ENCODE measurements around the gene RBPJ. TPM values are rescaled to one million over a fixed set of nuclear protein-coding genes. Genes with fewer than 3 reads are reported as not detected.
"Not testable (repeated sequence)": the region's sequence is repeated elsewhere in the genome, so short reads cannot be mapped to it uniquely, and the experiment has no call there.

The RBPJ gene
- total and polyA plus RNA-seq, 5 donors from 2014 or later, result 68.5 to 120 (median 88.4) TPM

GRCh38 chr4:26307037-26307800 lies 13.6 kb upstream of the RBPJ start:
- Histone ChIP-seq H3K27ac (ENCODE audit: insufficient read depth, low read length, poor library complexity, severe bottlenecking) (no peak overlapping the region), H3K27me3 (ENCODE audit: control insufficient read depth, insufficient read depth, low read length) (no peaks in the 10 kb centered on the region), H3K9me3 (ENCODE audit: control insufficient read depth in 2 of 2, low read length in 2 of 2) (no peaks in the 10 kb centered on the region), H3K36me3 (ENCODE audit: control insufficient read depth, insufficient read depth, low read length) (no peaks in the 10 kb centered on the region), H3K4me1 (ENCODE audit: control insufficient read depth, insufficient read depth, low read length, poor library complexity, severe bottlenecking) (no peaks in the 10 kb centered on the region), H3K4me3 (ENCODE audit: low read depth, low read length) (no peak overlapping the region)
- ATAC-seq (ENCODE audit: low read depth in 2 of 2) (no peak), DNase-seq (no peak)
- no peak overlapping the region for H3K27ac Mint-ChIP-seq
- no peaks in the 10 kb centered on the region for H3K36me3 Mint-ChIP-seq
- H3K27me3 Mint-ChIP-seq, result no peaks in the 10 kb centered on the region
- H3K4me3 Mint-ChIP-seq, result no peak overlapping the region
- H3K9me3 Mint-ChIP-seq, result no peaks in the 10 kb centered on the region
- peaks cover 0 to 2% (median under 1%) of the 10 kb centered on the region in 4 donors for H3K4me1 Mint-ChIP-seq

GRCh38 chr4:26308568-26308967 lies 12.2 kb upstream of the RBPJ start:
- Histone ChIP-seq H3K9me3 (ENCODE audit: control insufficient read depth in 2 of 2, low read length in 2 of 2) (no peaks in the 10 kb centered on the region), H3K4me3 (ENCODE audit: low read depth, low read length) (no peak overlapping the region), H3K4me1 (ENCODE audit: control insufficient read depth, insufficient read depth, low read length, poor library complexity, severe bottlenecking) (no peaks in the 10 kb centered on the region), H3K27me3 (ENCODE audit: control insufficient read depth, insufficient read depth, low read length) (no peaks in the 10 kb centered on the region), H3K36me3 (ENCODE audit: control insufficient read depth, insufficient read depth, low read length) (no peaks in the 10 kb centered on the region), H3K27ac (ENCODE audit: insufficient read depth, low read length, poor library complexity, severe bottlenecking) (no peak overlapping the region)
- H3K9me3 Mint-ChIP-seq, result no peaks in the 10 kb centered on the region
- H3K27ac Mint-ChIP-seq, result no peak overlapping the region
- ATAC-seq (ENCODE audit: low read depth in 2 of 2) (no peak), DNase-seq (no peak)
- H3K27me3 Mint-ChIP-seq, result no peaks in the 10 kb centered on the region
- no peak overlapping the region for H3K4me3 Mint-ChIP-seq
- peaks cover 0 to 7% (median 5%) of the 10 kb centered on the region in 4 donors for H3K4me1 Mint-ChIP-seq
- no peaks in the 10 kb centered on the region for H3K36me3 Mint-ChIP-seq

GRCh38 chr4:26310264-26310663 lies 10.6 kb upstream of the RBPJ start:
- peaks cover 0 to 2% of the 10 kb centered on the region in 2 experiments for H3K9me3 ChIP-seq (ENCODE audit: control insufficient read depth in 2 of 2, low read length in 2 of 2)
- DNase-seq (no peak), ATAC-seq (ENCODE audit: low read depth in 2 of 2) (no peak)
- H3K36me3 ChIP-seq (ENCODE audit: control insufficient read depth, insufficient read depth, low read length), result no peaks in the 10 kb centered on the region
- H3K27me3 Mint-ChIP-seq, result peaks cover 1% of the 10 kb centered on the region
- H3K27ac ChIP-seq (ENCODE audit: insufficient read depth, low read length, poor library complexity, severe bottlenecking), result no peak overlapping the region
- peaks cover 0 to 9% (median 2%) of the 10 kb centered on the region in 7 donors for H3K9me3 Mint-ChIP-seq
- peaks cover 2% of the 10 kb centered on the region for H3K36me3 Mint-ChIP-seq
- no peak overlapping the region for H3K4me3 ChIP-seq (ENCODE audit: low read depth, low read length)
- no peak overlapping the region for H3K27ac Mint-ChIP-seq
- H3K4me3 Mint-ChIP-seq, result no peak overlapping the region
- H3K4me1 Mint-ChIP-seq, result peaks cover 0 to 7% (median 5%) of the 10 kb centered on the region in 4 donors
- H3K4me1 ChIP-seq (ENCODE audit: control insufficient read depth, insufficient read depth, low read length, poor library complexity, severe bottlenecking), result no peaks in the 10 kb centered on the region
- H3K27me3 ChIP-seq (ENCODE audit: control insufficient read depth, insufficient read depth, low read length), result no peaks in the 10 kb centered on the region

- Histone ChIP-seq H3K9me3 (ENCODE audit: control insufficient read depth in 2 of 2, low read length in 2 of 2) (peaks cover 0 to 2% of the 10 kb centered on the region in 2 experiments), H3K36me3 (ENCODE audit: control insufficient read depth, insufficient read depth, low read length) (no peaks in the 10 kb centered on the region), H3K27ac (ENCODE audit: insufficient read depth, low read length, poor library complexity, severe bottlenecking) (no peak overlapping the region), H3K27me3 (ENCODE audit: control insufficient read depth, insufficient read depth, low read length) (no peaks in the 10 kb centered on the region), H3K4me3 (ENCODE audit: low read depth, low read length) (no peak overlapping the region), H3K4me1 (ENCODE audit: control insufficient read depth, insufficient read depth, low read length, poor library complexity, severe bottlenecking) (no peaks in the 10 kb centered on the region)
- peaks cover 0 to 7% (median 5%) of the 10 kb centered on the region in 4 donors for H3K4me1 Mint-ChIP-seq
- peaks cover 4% of the 10 kb centered on the region for H3K27me3 Mint-ChIP-seq
- H3K4me3 Mint-ChIP-seq, result no peak overlapping the region
- no peak overlapping the region for H3K27ac Mint-ChIP-seq
- H3K36me3 Mint-ChIP-seq, result peaks cover 4% of the 10 kb centered on the region
- peaks cover 0 to 14% (median 3%) of the 10 kb centered on the region in 7 donors for H3K9me3 Mint-ChIP-seq
- ATAC-seq (ENCODE audit: low read depth in 2 of 2) (no peak), DNase-seq (no peak)
Measured at GRCh38 chr4:26311633-26312032, 9.2 kb upstream of the RBPJ start.

DNA sequence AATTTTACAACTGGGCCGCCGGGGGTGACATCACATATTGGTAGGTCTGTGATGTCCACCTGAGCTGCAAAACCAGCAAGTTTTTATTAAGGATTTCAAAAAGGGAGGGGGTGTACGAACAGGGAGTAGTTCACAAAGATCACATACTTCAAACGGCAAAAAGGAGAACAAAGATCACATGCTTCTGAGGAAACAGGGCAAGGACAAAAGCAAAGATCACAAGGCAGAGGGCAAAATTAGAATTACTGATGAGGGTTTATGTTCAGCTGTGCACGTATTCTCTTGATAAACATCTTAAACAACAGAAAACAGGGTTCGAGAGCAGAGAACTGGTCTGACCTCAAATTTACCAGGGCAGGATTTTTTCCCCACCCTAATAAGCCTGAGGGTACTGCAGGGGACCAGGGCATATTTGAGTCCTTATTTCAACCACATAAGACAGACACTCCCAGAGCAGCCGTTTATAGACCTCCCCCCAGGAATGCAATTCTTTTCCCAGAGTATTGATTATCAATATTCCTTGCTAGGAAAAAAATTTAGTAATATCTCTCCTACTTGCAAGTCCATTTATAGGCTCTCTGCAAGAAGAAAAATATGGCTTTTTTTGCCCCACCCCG lies 5.4 kb upstream of the RBPJ start:
- H3K27ac Mint-ChIP-seq; DNase-seq; H3K27ac ChIP-seq (ENCODE audit: insufficient read depth, low read length, poor library complexity, severe bottlenecking); H3K27me3 ChIP-seq (ENCODE audit: control insufficient read depth, insufficient read depth, low read length); H3K27me3 Mint-ChIP-seq; H3K9me3 ChIP-seq (ENCODE audit: control insufficient read depth in 2 of 2, low read length in 2 of 2); ATAC-seq (ENCODE audit: low read depth in 2 of 2); H3K4me3 ChIP-seq (ENCODE audit: low read depth, low read length); H3K36me3 Mint-ChIP-seq; H3K36me3 ChIP-seq (ENCODE audit: control insufficient read depth, insufficient read depth, low read length): not testable (repeated sequence)
- H3K9me3 Mint-ChIP-seq, result peaks cover 0 to 14% (median 4%) of the 10 kb centered on the region in 7 donors
- peaks cover 13% of the 10 kb centered on the region for H3K4me1 ChIP-seq (ENCODE audit: control insufficient read depth, insufficient read depth, low read length, poor library complexity, severe bottlenecking)
- H3K4me3 Mint-ChIP-seq, result peak overlapping the region in 1 of 4 donors; percentile 6
- peaks cover 4 to 21% (median 11%) of the 10 kb centered on the region in 4 donors for H3K4me1 Mint-ChIP-seq

- DNase-seq (no peak), ATAC-seq (ENCODE audit: low read depth in 2 of 2) (no peak)
- Histone ChIP-seq H3K4me1 (ENCODE audit: control insufficient read depth, insufficient read depth, low read length, poor library complexity, severe bottlenecking) (peaks cover 24% of the 10 kb centered on the region), H3K4me3 (ENCODE audit: low read depth, low read length) (no peak overlapping the region), H3K27me3 (ENCODE audit: control insufficient read depth, insufficient read depth, low read length) (no peaks in the 10 kb centered on the region), H3K9me3 (ENCODE audit: control insufficient read depth in 2 of 2, low read length in 2 of 2) (peaks cover 0 to 2% of the 10 kb centered on the region in 2 experiments), H3K36me3 (ENCODE audit: control insufficient read depth, insufficient read depth, low read length) (no peaks in the 10 kb centered on the region), H3K27ac (ENCODE audit: insufficient read depth, low read length, poor library complexity, severe bottlenecking) (no peak overlapping the region)
- Mint-ChIP-seq H3K36me3 (peaks cover 4% of the 10 kb centered on the region), H3K27ac (peak overlapping the region in 1 of 3 donors; percentile 16), H3K27me3 (peaks cover 8% of the 10 kb centered on the region), H3K4me3 (peak overlapping the region in 3 of 4 donors; percentile 46 to 100 (median 96)), H3K9me3 (peaks cover 0 to 14% (median 4%) of the 10 kb centered on the region in 7 donors), H3K4me1 (peaks cover 5 to 24% (median 18%) of the 10 kb centered on the region in 4 donors)
Measured at GRCh38 chr4:26317766-26318165, 3.0 kb upstream of the RBPJ start.

DNA sequence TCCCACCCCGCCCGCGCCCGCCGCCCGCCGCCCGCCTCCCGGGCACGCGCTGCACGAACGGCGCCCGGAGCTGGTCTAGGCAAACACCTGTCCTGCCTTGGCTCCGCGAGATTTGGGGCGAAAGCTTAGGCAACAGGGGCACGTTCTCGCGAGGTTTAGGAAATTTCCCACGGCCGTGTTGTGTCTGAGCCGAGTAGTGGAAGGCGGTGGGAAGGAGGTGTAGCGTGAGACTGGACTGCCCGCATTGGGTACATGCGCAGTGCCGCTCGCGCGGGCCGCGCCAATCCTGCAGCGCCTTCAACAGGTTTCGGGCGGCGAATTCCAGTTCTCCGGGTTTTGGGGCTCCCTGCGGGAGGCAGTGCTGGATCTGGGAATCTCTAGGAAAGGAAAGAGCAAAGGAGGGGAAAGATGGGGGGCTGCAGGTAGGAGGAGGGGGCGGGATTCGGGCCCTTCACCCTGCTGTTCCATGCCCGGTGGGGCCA lies 1.3 kb upstream of the RBPJ start:
- Mint-ChIP-seq H3K36me3 (peaks cover 4% of the 10 kb centered on the region), H3K4me1 (peaks cover 19 to 38% (median 31%) of the 10 kb centered on the region in 4 donors), H3K27ac (peak overlapping the region; percentile 96 to 98 (median 98)), H3K4me3 (peak overlapping the region; percentile 96 to 100 (median 98)), H3K9me3 (peaks cover 0 to 10% (median 4%) of the 10 kb centered on the region in 7 donors), H3K27me3 (peaks cover 8% of the 10 kb centered on the region)
- Histone ChIP-seq H3K4me3 (ENCODE audit: low read depth, low read length) (peak overlapping the region; percentile 81), H3K36me3 (ENCODE audit: control insufficient read depth, insufficient read depth, low read length) (no peaks in the 10 kb centered on the region), H3K9me3 (ENCODE audit: control insufficient read depth in 2 of 2, low read length in 2 of 2) (no peaks in the 10 kb centered on the region), H3K27me3 (ENCODE audit: control insufficient read depth, insufficient read depth, low read length) (no peaks in the 10 kb centered on the region), H3K4me1 (ENCODE audit: control insufficient read depth, insufficient read depth, low read length, poor library complexity, severe bottlenecking) (peaks cover 37% of the 10 kb centered on the region), H3K27ac (ENCODE audit: insufficient read depth, low read length, poor library complexity, severe bottlenecking) (peak overlapping the region; percentile 87)
- ATAC-seq (ENCODE audit: low read depth in 2 of 2) (peak; percentile 77 to 79), DNase-seq (peak; percentile 93 to 99 (median 96))
